WTC11 (cell line): ENCODE data around the gene CSHL1. TPM values are rescaled to one million over a fixed set of nuclear protein-coding genes. Genes with fewer than 3 reads are reported as not detected.

Experiments
- ATAC-seq: fragments of 200-7000 bp; cut with Tn5 transposase; 2 replicates; pipeline ENCODE4 v1.10.0; 2021; ENCODE audit warnings: mild to moderate bottlenecking, moderate library complexity
- CTCF ChIA-PET: fragments of 300-600 bp; sonication (Branson Sonifier 250); formaldehyde crosslinking; loops from one replicate; lab custom pipeline; 2021; ENCODE audit warnings: antibody characterized with exemption; lab: Charles Lee
- POLR2A ChIA-PET: fragments of 350-600 bp; sonication (Branson Sonifier 250); formaldehyde crosslinking; loops from one replicate; lab custom pipeline; 2021; ENCODE audit warnings: antibody characterized with exemption; lab: Charles Lee
- DNase-seq: peaks from one replicate; pipeline ENCODE4 v3.0.0; 2021; ENCODE audit warnings: low spot score
- H3K27ac Mint-ChIP-seq: 2 replicates; pipeline ENCODE4 v1.8.0; 2021; ENCODE audit warnings: mixed read lengths
- H3K27me3 Mint-ChIP-seq: 2 replicates; pipeline ENCODE4 v1.8.0; 2021; ENCODE audit warnings: low read depth, mild to moderate bottlenecking, moderate library complexity, mixed read lengths
- H3K36me3 Mint-ChIP-seq: 2 replicates; pipeline ENCODE4 v1.8.0; 2021; ENCODE audit warnings: mixed read lengths
- H3K4me1 Mint-ChIP-seq: 2 replicates; pipeline ENCODE4 v1.8.0; 2022; ENCODE audit warnings: mixed read lengths
- H3K4me3 Mint-ChIP-seq: 2 replicates; pipeline ENCODE4 v1.8.0; 2021; ENCODE audit warnings: mild to moderate bottlenecking, moderate library complexity, mixed read lengths
- H3K9me3 Mint-ChIP-seq: 2 replicates; pipeline ENCODE4 v1.8.0; 2021; ENCODE audit warnings: mixed read lengths
- ARID4B ChIP-seq: sonication (generic); formaldehyde crosslinking; IDR thresholded peaks from 2 replicates; pipeline ENCODE4 v1.8.0; 2023; ENCODE audit warnings: missing genetic modification reagents, mild to moderate bottlenecking, borderline replicate concordance
- ATF1 ChIP-seq: sonication (generic); formaldehyde crosslinking; IDR thresholded peaks from 2 replicates; pipeline ENCODE4 v1.8.1; 2023; ENCODE audit warnings: mild to moderate bottlenecking, moderate library complexity, missing genetic modification reagents
- HMGXB4 ChIP-seq: sonication (generic); formaldehyde crosslinking; IDR thresholded peaks from 2 replicates; pipeline ENCODE4 v1.8.1; 2023; ENCODE audit warnings: mild to moderate bottlenecking, moderate library complexity, missing genetic modification reagents
- KAT7 ChIP-seq: sonication (generic); formaldehyde crosslinking; IDR thresholded peaks from 2 replicates; pipeline ENCODE4 v1.8.1; 2023; ENCODE audit warnings: missing genetic modification reagents, mild to moderate bottlenecking, borderline replicate concordance
- MAX ChIP-seq: sonication (generic); formaldehyde crosslinking; IDR thresholded peaks from 2 replicates; pipeline ENCODE4 v1.8.0; 2022; ENCODE audit warnings: mild to moderate bottlenecking, missing genetic modification reagents
- NFATC4 ChIP-seq: fragments of 250-450 bp; sonication (Bioruptor Pico); IDR thresholded peaks from 2 replicates; pipeline ENCODE4 v1.9.0; 2021; ENCODE audit warnings: mild to moderate bottlenecking
- NFYB ChIP-seq: sonication (generic); formaldehyde crosslinking; conservative IDR thresholded peaks from 2 replicates; pipeline ENCODE4 v1.8.0; 2022; ENCODE audit warnings: low read depth, missing genetic modification reagents
- NR2C2 ChIP-seq: sonication (generic); formaldehyde crosslinking; IDR thresholded peaks from 2 replicates; pipeline ENCODE4 v1.8.0; 2022; ENCODE audit warnings: mild to moderate bottlenecking, missing genetic modification reagents
- PRDM15 ChIP-seq: sonication (generic); formaldehyde crosslinking; IDR thresholded peaks from 2 replicates; pipeline ENCODE4 v1.8.0; 2022; ENCODE audit warnings: missing genetic modification reagents
- TP53 ChIP-seq: sonication (generic); formaldehyde crosslinking; IDR thresholded peaks from 2 replicates; pipeline ENCODE4 v1.8.1; 2023; ENCODE audit warnings: mild to moderate bottlenecking, missing genetic modification reagents
- ZNF138 ChIP-seq: sonication (generic); formaldehyde crosslinking; conservative IDR thresholded peaks from 2 replicates; pipeline ENCODE4 v1.8.1; 2022; ENCODE audit warnings: mild to moderate bottlenecking, moderate library complexity, missing genetic modification reagents
- ZNF263 ChIP-seq: sonication (generic); formaldehyde crosslinking; IDR thresholded peaks from 2 replicates; pipeline ENCODE4 v1.8.1; 2022; ENCODE audit warnings: low read depth, mild to moderate bottlenecking, moderate library complexity, missing genetic modification reagents
- ZNF423 ChIP-seq: fragments of 250-450 bp; sonication (Bioruptor Pico); IDR thresholded peaks from 2 replicates; pipeline ENCODE4 v2.1.2; 2022; ENCODE audit warnings: mild to moderate bottlenecking, moderate library complexity
- total RNA-seq: library from RNA; stranded (reverse); gene quantifications from 3 replicates; pipeline ENCODE4 v1.2.3, GENCODE V29; 2021
- TF ChIP-seq, protein P1 (sequence below): fragments of 250-450 bp; sonication (Bioruptor Pico); conservative IDR thresholded peaks from 2 replicates; pipeline ENCODE4 v1.9.0; 2021; ENCODE audit warnings: mild to moderate bottlenecking
- TF ChIP-seq, protein P2 (sequence below): fragments of 250-450 bp; sonication (Bioruptor Pico); IDR thresholded peaks from 2 replicates; pipeline ENCODE4 v2.1.2; 2022; ENCODE audit warnings: mild to moderate bottlenecking, moderate library complexity
- TF ChIP-seq, protein P3 (sequence below): sonication (generic); formaldehyde crosslinking; IDR thresholded peaks from 2 replicates; pipeline ENCODE4 v1.8.1; 2022; ENCODE audit warnings: low read depth, mild to moderate bottlenecking, moderate library complexity, missing genetic modification reagents, borderline replicate concordance
- TF ChIP-seq, protein P4 (sequence below): sonication (generic); formaldehyde crosslinking; IDR thresholded peaks from 2 replicates; pipeline ENCODE4 v1.8.1; 2022; ENCODE audit warnings: missing genetic modification reagents, borderline replicate concordance

Gene CSHL1
- total RNA-seq, 1 experiment from 2014 or later: not detected

DNA sequence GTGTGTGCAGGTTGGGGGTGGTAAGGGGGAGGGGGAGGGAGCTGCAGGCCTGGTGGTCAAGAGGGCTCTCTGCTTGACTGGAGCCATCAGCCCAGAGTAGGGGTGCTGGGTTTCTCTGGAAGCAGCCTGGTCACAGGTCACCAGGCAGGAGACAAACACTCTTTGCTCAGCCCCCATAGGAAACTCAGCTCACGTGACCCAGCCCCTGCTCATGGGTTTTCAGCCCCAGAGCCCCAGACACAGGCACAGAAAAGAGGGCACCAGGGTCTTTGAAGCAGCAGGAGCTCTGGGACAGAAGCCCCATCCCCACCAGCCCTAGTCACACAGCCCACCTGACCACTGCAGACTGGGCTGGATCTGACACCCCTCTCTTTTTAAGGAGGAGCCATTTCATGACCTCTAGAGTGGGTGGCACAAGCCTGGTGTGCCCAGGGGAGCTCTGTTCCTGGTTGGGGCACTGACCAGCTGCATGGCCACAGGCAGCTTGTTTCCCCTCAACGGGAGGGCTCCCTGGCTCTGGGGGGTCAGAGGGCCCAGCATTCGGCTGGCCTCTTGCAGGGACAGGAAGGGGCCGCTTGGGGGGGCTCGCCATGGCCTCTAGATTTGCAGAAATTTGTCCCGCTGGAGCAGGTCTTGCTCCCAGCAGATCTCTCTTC lies 34.9 kb upstream of the CSHL1 start (continued):
- TF ChIP-seq, protein P1, sequence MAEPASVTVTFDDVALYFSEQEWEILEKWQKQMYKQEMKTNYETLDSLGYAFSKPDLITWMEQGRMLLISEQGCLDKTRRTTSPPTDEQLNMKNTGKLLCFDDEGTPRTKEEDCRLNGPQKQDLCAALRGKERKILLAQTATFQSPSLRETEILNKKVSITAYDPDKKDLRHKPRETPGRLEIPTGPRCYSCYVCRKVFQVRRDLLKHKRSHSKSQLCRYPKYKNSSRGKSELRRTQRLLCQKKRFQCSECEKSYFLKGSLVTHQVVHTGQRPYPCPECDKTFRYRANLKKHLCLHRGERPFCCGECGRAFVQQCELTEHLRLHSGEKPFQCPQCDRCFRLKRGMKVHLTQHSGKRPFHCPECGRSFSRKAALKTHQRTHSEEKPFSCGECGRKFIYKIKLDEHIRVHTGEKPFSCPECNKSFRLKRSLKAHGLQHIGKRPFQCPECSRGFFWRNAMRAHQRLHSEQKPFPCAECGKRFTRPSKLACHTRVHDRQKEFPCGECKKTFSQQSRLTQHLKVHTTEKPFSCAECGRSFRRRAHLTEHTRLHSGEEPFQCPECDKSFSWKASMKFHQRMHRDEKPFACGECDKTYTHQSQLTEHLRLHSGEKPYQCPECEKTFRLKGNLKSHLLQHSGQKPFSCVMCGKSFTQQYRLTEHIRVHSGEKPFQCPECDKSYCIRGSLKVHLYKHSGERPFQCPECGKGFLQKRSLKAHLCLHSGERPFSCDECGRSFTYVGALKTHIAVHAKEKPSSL (CRISPR knock-in tag): no peak
- TF ChIP-seq ARID4B (CRISPR knock-in tag) (no peak), PRDM15 (CRISPR knock-in tag) (no peak), MAX (no peak), TP53 (CRISPR knock-in tag) (no peak), ATF1 (no peak)

DNA sequence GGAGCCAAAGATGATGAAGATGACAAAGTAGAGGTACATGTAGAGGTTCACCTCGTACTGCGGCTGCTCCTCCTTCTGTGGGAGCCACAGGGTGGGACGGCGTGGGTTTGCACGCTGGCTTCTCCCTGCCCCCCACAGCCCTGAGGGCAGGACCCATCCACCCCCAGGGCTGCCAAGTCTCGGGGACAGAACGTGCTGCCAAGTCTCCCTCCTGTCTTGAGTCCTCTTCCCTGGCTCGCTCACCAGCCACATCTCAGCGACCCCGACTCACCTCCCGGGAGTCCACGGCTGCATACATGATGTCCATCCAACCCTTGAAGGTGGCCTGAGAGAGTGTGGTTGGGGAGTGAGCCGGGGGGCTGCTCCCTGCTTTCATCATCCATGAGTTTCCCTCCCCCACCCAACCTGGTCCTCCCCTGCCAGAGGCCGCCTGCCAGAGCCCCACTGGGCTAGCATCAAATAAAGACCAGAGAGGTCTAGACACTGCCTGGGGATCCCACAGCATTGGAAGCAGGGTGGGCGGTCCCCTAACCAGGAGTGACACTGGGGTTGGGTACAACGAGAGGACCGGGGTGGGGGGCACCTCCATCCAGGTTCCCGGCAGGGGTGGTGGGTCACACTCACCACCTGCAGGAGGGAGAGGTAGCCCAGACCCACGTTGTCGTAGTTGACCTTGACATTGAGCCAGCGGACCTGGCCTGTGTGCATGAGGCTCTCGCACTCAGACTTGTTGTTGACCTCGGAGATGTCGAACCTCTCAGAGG lies 33.9 kb upstream of the CSHL1 start:
- no peak for ATAC-seq
- H3K27me3 Mint-ChIP-seq: no peaks in the 10 kb centered on the region
- ChIA-PET CTCF (interaction anchor here (1.1 to 3.1 kb wide), 10 partner anchors 7 to 73 kb away, joined by 4 to 170 read pairs (median 18); partner anchors contain the start of genes CD79B, CSHL1 and GH1), POLR2A (no interaction called here)
- H3K4me3 Mint-ChIP-seq: no peak overlapping the region
- DNase-seq: no peak
- no peak overlapping the region for H3K27ac Mint-ChIP-seq
- H3K9me3 Mint-ChIP-seq: no peaks in the 10 kb centered on the region
- H3K36me3 Mint-ChIP-seq: no peaks in the 10 kb centered on the region; the same call in 1 of the 2 replicates
- H3K4me1 Mint-ChIP-seq: peaks cover 2% of the 10 kb centered on the region; the same call in 1 of the 2 replicates
- no peak for TF ChIP-seq ZNF138
- TF ChIP-seq, protein P2, sequence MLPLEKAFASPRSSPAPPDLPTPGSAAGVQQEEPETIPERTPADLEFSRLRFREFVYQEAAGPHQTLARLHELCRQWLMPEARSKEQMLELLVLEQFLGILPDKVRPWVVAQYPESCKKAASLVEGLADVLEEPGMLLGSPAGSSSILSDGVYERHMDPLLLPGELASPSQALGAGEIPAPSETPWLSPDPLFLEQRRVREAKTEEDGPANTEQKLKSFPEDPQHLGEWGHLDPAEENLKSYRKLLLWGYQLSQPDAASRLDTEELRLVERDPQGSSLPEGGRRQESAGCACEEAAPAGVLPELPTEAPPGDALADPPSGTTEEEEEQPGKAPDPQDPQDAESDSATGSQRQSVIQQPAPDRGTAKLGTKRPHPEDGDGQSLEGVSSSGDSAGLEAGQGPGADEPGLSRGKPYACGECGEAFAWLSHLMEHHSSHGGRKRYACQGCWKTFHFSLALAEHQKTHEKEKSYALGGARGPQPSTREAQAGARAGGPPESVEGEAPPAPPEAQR (CRISPR knock-in tag): no peak
- TF ChIP-seq, protein P3, sequence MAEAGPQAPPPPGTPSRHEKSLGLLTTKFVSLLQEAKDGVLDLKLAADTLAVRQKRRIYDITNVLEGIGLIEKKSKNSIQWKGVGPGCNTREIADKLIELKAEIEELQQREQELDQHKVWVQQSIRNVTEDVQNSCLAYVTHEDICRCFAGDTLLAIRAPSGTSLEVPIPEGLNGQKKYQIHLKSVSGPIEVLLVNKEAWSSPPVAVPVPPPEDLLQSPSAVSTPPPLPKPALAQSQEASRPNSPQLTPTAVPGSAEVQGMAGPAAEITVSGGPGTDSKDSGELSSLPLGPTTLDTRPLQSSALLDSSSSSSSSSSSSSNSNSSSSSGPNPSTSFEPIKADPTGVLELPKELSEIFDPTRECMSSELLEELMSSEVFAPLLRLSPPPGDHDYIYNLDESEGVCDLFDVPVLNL: no peak
- no peak for TF ChIP-seq NFYB (CRISPR knock-in tag)
- no peak for TF ChIP-seq NR2C2 (CRISPR knock-in tag)
- TF ChIP-seq KAT7 (CRISPR knock-in tag): no peak
- TF ChIP-seq, protein P4, sequence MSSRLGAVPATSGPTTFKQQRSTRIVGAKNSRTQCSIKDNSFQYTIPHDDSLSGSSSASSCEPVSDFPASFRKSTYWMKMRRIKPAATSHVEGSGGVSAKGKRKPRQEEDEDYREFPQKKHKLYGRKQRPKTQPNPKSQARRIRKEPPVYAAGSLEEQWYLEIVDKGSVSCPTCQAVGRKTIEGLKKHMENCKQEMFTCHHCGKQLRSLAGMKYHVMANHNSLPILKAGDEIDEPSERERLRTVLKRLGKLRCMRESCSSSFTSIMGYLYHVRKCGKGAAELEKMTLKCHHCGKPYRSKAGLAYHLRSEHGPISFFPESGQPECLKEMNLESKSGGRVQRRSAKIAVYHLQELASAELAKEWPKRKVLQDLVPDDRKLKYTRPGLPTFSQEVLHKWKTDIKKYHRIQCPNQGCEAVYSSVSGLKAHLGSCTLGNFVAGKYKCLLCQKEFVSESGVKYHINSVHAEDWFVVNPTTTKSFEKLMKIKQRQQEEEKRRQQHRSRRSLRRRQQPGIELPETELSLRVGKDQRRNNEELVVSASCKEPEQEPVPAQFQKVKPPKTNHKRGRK (CRISPR knock-in tag): no peak
- TF ChIP-seq ZNF423 (CRISPR knock-in tag): no peak
- no peak for TF ChIP-seq HMGXB4 (CRISPR knock-in tag)
- TF ChIP-seq NFATC4 (CRISPR knock-in tag): no peak
- no peak for TF ChIP-seq ZNF263
